Right kidney (tissue), 9 donors: ENCODE data around the gene RAB28.

Experiments
- DNase-seq: peaks from one replicate; pipeline ENCODE4 v3.0.0-alpha.2; 2016
- long read RNA-seq, 8 donors: transcript quantifications; one replicate each; lab custom pipeline, GENCODE V29; 2026

The RAB28 gene
- long read RNA-seq, donor 1, transcript RAB28-202 (7 exons, 1,715 nt), result major isoform, 16 of 38 reads
- long read RNA-seq, donor 1, partial matches to known transcripts, result 20 of 38 reads
- long read RNA-seq, donor 1, other reads (novel, unspliced or antisense), result 0 of 38 reads
- long read RNA-seq, donor 2, transcript RAB28-202 (7 exons, 1,715 nt), result major isoform, 6 of 16 reads
- long read RNA-seq, donor 2, partial matches to known transcripts, result 8 of 16 reads
- long read RNA-seq, donor 2, other reads (novel, unspliced or antisense), result 0 of 16 reads
- long read RNA-seq, donor 3, transcript RAB28-202 (7 exons, 1,715 nt), result major isoform, 5 of 6 reads
- long read RNA-seq, donor 3, partial matches to known transcripts, result 0 of 6 reads
- long read RNA-seq, donor 3, other reads (novel, unspliced or antisense), result 0 of 6 reads
- long read RNA-seq, donor 4, transcript RAB28-202 (7 exons, 1,715 nt), result major isoform, 9 of 18 reads
- long read RNA-seq, donor 4, partial matches to known transcripts, result 7 of 18 reads
- long read RNA-seq, donor 4, other reads (novel, unspliced or antisense), result 0 of 18 reads
- long read RNA-seq, donor 5, transcript RAB28-202 (7 exons, 1,715 nt), result major isoform, 13 of 25 reads
- long read RNA-seq, donor 5, partial matches to known transcripts, result 7 of 25 reads
- long read RNA-seq, donor 5, other reads (novel, unspliced or antisense), result 0 of 25 reads
- long read RNA-seq, donor 6, transcript RAB28-202 (7 exons, 1,715 nt), result major isoform, 7 of 9 reads
- long read RNA-seq, donor 6, partial matches to known transcripts, result 0 of 9 reads
- long read RNA-seq, donor 6, other reads (novel, unspliced or antisense), result 0 of 9 reads
- long read RNA-seq, donor 7, transcript RAB28-202 (7 exons, 1,715 nt), result major isoform, 9 of 11 reads
- long read RNA-seq, donor 7, partial matches to known transcripts, result 0 of 11 reads
- long read RNA-seq, donor 7, other reads (novel, unspliced or antisense), result 0 of 11 reads
- long read RNA-seq, donor 8, transcript RAB28-202 (7 exons, 1,715 nt), result major isoform, 7 of 9 reads
- long read RNA-seq, donor 8, partial matches to known transcripts, result 0 of 9 reads
- long read RNA-seq, donor 8, other reads (novel, unspliced or antisense), result 0 of 9 reads

GRCh38 chr4:13484122-13484748 is at the start of gene RAB28:
Gene RAB28, minus strand, starts transcription at chr4:13484340.
- peak; percentile 98 for DNase-seq

- DNase-seq, result peak; percentile 15
Observed at GRCh38 chr4:13531625-13531998, 47.5 kb upstream of the RAB28 start.

DNA sequence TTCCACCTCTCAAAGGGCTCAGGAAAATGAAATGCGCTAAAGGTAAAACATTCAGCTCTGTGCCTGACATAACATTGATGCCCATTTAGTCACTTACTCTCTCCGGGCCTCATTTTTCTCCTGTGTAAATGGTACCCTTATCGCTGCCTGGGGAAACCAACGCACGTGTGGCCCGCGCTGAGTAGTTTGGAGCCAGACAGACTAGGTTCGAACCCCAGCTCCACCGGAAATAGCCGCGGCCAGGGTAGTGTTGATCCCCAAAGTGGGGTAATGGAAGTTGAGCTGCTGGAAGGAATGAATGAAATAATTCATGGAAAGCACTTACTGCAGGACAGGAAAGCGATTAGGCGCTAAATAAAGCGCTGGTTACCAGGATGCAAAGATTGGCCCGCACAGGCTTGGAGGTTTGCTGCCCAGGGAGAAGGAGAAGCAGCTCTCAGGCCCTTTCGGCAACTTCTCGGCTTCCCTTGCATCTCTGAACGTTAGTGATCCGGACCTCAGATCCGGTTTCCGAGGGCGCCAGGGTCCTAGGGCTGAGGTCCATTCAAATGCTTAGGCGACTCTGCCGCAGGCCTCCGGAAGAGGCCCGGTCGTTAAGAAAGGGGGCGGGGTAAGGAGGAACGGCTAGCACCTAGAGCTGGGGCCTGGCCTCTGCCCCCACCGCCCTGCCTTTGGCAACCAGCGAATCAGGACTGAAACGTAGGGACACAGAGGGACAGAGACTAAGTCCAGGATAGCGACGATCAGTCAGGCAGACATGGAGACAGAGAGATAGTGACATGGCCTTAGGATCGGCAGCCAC is 46.9 kb upstream of the RAB28 start:
- peak; percentile 30 for DNase-seq

- DNase-seq, result peak; percentile 44
Observed at GRCh38 chr4:13529128-13529919, 45.2 kb upstream of the RAB28 start.

DNA sequence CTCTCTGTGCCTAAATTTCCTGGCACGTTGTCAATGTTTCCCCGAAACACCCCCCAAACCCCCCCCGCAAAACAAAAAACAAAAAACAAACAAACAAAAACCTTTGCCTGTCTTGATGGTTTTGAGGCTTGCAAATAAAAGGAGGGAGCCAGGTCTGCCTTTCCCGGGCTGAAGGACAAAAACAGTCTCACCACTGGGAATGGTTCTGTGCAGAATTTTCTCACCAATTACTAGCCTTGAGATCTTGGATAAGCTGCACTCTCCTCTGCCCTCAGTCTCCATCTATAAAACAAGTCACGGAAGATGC is 44.6 kb upstream of the RAB28 start:
- DNase-seq, result no peak

DNA sequence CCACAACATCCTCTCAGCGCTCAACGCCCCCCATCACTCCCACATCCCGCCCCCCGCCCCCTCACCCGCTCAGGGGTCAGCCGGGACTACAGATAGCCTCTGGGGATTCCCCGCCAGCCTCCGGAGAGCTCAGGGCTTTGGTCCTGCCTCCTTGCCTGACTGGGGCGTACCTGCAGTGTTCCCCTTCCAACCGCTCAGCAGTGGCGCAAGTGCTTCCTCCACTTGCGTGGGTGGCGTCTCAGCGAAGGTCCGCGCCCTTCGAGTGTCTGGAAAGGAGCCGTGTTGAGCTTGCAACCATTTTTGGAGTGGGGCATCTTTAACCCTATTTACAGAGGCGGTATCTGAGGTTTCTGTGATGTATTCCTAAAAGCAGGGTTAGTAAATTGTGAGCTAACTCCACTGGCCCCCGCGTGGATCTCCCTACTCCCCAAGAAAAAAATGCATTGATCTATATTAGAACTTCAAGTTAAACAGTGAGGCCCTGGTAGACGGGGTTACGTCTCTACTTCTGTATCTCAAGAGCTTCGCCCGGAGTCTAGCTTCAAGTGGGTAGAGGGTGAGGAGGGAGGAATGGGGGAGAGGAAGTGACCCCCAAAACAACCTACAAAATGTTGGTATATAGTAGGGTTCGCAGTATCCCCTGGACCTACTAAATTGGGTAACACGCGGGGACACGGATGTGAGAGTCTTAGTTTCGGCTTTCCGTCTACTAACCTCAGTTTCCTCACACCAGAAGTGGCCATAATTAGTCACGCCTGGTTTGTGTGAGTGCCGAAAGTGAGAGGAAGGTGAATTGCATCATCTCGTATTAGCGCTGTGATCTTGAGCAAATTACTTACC is 44.1 kb upstream of the RAB28 start:
- DNase-seq, result no peak

GRCh38 chr4:13527192-13527980 is 43.2 kb upstream of the RAB28 start:
- DNase-seq, result peak; percentile 47

- no peak for DNase-seq
Observed at GRCh38 chr4:13526658-13527057, 42.5 kb upstream of the RAB28 start.

GRCh38 chr4:13525606-13526281 is 41.6 kb upstream of the RAB28 start:
- DNase-seq, result no peak

- peak; percentile 18 for DNase-seq
Observed at GRCh38 chr4:13524504-13525243, 40.5 kb upstream of the RAB28 start.

DNA sequence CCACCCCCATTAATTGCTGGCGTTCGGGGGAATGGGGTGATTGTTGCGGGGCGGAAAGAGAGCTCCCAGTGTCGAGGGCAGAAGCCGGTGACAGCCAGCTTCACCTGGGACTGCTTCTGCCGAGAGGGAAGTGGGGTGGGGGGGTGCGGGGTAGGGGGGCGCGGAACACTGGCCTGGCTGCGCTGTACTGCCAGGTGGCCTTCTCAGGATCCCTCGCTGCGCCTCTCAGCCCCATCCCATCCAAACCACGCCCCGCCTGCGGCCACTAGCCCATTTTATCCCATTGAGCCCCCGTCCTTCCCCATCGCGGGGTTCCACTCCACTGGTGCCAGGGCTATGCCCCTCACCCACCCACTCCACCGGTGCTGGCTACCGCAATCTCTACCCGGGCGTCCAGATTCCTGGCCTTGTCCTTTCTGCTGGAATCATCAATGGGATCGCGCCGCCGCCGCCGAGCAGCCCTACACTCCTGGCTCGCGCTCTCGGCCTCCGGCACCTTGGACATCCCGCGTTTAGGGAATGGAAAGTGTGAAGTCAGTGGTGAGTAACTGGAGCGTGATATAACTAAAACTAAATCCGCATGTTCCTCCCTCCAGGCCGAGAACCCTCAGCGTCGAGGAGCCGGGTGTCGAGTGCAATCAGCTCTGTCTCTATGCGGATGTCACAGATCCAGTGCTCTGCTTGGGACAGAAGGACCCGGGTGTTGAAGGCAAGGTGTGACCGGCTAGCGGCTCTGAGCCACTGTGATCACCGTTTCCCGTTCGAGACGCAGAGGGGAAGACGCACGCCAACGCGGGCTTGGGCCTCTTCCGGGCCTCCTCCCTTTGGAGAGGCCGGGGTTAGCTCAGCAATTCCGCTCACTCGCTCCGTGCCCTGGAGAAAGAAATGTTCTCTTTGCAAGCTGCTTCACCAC is 39.7 kb upstream of the RAB28 start:
- DNase-seq, result peak; percentile 15

DNA sequence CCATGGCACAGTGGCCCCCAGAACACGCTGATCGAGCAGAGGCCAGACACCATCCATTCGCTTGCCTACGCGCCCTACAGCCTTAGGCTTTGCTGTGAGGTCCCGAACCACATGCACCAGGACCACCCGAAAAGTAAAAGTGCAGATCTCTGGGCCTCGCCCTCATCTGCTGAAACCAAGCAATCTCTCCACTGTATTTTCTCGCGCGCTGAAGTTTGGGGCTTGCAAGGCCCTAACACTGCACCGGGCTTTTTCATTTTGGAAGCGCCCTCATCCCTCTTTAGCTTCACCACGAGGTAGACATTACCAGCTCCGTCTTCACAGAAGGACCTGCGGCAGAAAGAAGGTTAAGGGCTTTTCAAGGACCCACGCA is 39.0 kb upstream of the RAB28 start:
- peak; percentile 49 for DNase-seq

DNA sequence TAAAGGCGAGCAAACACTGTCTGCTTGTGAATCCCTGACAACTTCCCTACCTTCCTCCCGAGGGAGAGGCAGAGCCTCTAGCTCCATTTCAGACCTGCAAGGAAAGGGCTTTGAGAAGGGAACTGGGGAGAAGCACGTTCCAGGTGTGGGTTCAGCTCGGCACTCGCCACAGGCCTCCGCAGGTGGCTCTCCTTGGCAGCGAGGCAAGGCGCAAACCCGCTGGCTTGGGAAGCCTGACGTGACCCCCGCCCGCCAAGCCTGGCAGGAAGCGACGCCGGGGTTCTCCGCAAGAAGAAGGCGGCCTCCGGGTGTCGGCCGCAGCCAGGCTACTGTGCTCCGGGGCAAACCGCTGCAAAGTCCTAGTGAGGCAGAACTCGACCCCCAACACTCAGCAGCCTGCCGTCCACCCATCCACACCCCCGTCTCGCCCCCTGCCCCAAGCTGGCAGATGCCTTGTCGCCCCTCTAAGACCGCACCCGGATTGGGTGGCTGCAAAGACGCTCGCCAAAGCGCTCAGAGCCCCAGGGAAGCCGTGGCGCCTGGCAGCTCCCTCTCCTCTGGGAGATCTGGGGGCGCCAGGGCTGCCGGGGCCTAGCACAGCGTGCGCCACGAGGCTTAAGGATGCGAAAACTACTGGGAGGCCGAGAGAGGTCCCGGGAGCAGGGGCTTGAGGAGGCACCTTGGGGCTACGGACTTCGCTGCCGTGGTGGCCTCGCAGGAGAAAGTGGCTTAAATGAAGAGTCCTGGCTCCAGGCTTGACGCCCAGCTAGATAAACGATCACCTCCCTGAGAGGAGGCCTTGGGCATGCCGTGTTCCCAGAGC is 38.4 kb upstream of the RAB28 start:
- DNase-seq, result peak; percentile 55

GRCh38 chr4:13521047-13521446 is 36.9 kb upstream of the RAB28 start:
- no peak for DNase-seq

DNA sequence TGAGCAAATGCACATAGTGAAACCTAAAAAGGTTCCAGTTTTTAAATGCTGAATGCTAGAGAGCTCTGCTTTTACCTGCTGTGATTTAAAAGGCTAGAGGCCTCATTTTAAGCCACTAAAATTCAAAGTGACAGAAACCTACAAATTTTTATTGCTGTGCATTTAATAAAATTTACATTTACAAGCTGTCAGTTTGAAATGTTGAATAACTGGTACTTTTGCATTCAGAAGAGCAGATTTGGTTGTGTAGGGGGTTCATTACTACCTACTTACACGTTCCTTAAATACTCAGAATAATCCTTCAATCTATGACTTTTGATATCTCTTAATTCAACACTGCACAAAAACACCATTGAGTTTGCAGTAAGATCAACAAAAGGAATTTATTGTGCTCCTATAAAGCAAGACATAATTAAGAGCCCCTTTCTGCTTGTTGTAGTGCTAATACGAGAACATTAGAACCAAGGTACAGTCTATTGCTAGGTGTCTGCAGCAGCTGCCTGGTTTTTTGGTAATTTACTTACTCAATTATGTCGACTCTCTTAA is 32.2 kb upstream of the RAB28 start:
- no peak for DNase-seq

DNA sequence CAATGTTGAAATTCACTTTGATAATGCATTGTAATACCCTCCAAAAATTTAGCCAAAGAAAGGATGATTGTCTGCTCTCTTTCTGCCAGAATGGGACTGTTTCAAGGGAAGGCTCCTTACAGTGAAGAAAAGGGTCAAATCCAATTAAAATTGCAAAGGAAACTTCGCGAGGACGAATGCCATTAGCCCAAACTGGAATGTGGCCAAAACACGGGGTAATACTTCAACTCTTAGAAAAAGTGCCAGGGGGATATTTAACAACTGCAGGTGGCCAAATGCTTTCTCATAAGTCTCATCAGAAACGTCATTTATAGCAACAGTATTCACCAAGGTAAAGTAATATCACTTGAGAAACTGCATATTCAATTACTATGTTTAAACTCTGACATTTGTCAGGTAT is 31.1 kb upstream of the RAB28 start:
- no peak for DNase-seq
